ENCODE data around the gene TSFM. TPM values are rescaled to one million over a fixed set of nuclear protein-coding genes. Genes with fewer than 3 reads are reported as not detected.

Gene TSFM
- total RNA-seq (2014; rRNA removed; shearing (Covaris generic)): 60.6 and 63.6 TPM in 2 replicates

DNA sequence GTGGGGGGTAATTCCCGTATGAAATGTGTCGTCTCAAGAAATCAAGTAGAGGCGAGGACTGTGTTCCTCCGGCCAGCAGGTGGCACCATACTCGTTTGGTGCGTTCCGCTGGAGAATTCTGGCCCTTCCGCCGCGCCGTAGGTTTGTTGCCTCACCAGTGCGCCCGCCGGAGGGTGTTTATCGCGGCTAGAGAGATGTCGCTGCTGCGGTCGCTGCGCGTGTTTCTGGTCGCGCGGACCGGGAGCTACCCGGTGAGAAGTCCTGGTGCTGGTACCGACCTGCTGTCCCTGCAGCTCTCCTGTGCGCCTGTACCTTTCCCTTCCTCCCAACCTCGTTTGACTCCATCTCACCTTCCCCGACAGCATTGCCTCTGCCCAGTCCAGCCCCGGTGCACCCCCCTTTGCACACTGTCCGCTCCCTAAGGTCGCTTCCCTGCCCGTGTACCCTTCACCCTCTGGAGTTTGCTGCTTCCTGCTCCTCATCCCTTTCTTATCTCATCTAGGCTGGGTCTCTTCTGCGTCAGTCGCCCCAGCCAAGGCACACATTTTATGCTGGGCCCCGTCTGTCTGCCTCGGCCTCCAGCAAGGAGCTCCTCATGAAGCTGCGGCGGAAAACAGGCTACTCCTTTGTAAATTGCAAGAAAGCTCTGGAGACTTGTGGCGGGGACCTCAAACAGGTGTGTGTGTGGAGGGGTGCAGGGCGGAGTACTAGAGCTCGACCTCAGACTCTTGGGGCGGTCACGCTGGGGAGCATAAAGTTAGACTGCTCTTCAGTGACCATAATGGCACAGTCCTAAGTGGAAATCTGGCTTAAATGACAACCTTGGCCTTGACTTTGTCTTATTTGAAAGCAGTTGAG lies at the start of gene TSFM:
Gene TSFM, plus strand, starts transcription at position 180 of the 858 bp plus-strand sequence. Its CDS starts 15 bp downstream, at position 195.
- peak; percentile 96 for DNase-seq (ENCODE audit: low spot score)

DNA sequence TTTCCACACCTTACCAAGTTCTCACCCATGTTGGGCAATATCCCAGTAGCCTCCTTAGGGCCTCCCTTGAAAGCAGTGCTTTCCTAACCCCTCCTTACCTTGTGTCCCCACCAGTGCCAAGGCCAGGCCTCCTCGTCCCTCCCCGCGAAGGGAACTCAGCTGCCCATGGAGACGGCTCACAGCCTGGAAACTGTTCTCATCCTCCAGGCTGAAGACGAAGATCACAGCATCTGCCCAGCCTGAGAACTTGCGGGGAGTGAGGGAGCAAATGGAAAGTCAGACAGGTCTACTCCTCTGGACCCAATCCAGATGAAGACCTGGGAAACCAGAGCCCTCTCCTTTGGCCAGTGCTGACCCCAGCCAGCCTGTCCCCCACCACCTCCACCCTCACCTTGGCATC lies 48.7 kb upstream of the TSFM start:
- DNase-seq (ENCODE audit: low spot score): no peak

DNA sequence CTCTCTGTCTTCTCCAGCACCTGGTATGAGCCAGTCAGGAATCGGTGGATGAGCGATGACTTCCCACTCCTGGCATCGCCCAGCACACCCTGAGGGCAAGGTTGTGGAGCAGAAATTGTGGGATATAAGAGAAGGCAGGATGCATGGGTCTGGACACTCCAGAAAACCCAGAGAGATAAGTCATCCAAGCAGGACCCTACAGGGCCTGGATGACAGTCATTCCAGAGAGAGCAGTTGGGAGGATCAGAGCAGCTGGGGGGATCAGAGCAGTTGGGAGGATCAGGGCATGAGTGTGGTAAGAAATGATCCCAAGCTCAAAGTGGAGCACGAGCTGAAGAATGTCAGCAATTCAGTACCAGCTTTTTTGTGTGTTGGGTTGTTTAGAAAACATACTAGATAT lies 48.0 kb upstream of the TSFM start:
- DNase-seq (ENCODE audit: low spot score): no peak

DNA sequence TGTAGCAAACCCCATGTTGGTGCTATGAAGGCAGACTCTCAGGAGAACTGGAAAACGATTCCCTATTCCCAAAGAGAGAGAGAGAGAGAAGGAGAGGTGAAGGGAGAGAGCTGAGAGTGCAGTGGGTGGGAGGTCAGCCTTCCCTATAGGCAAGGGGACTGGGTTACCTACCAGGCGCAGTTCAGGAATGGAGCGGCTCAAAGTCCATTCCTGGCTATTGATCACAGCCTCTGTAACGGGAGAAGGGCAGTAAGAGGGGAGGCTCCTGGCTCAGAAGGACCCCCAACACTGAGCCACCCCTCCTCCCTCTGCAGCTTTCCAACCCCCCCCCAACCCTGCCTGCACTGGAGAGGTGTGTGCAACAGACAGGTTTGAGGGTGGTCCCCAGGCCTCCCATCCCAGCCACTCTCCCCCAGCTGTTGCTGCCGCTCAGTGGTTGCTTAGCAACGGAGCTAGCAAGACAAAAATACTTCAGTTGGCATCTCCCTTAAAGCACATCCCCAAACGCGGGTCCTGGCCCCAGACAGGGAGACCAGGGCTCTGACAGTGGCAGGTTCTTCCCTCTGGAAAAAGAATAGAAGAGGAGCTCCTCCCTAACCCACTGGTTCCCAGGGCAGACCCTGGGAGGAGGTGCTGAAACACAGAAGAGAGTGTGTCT lies 47.3 kb upstream of the TSFM start:
- no peak for DNase-seq (ENCODE audit: low spot score)

DNA sequence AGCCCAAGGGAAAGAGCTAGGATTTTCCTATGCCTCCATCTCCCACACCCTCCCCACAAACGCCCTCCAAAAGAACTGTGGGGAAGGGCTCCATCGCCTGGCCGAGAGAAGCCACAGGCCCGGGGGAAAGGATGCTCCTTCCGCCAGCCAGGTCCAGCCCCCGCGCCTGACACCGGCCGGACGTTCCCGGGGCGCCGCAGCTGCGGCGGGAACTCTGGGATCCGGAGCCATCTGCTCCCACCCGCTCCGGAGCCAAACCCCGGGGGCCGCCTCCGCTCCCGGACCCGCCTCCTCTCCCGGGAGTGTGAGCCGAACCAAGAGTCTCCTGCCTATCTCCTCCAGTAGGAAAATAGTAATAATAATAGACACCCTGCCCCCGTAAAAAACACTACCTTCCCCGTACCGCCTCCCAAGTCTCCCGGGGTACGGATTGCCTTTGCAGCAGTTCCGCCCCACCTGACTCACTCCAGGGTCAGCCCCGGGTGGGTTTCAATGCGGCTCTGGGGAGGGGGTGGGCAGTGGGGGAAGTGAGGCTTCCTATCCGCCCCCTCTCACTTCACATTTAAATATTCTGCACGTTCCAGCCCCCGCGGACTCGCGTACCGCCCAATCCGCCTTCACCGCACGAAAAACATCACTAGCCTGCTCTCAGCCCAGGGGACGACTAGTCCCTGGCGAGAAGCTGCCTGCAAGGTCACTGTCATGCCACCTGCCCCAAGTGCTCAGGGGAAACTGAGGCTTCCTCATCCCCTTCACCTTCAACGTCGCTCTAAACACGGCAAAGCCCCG lies 46.4 kb upstream of the TSFM start:
- no peak for DNase-seq (ENCODE audit: low spot score)

DNA sequence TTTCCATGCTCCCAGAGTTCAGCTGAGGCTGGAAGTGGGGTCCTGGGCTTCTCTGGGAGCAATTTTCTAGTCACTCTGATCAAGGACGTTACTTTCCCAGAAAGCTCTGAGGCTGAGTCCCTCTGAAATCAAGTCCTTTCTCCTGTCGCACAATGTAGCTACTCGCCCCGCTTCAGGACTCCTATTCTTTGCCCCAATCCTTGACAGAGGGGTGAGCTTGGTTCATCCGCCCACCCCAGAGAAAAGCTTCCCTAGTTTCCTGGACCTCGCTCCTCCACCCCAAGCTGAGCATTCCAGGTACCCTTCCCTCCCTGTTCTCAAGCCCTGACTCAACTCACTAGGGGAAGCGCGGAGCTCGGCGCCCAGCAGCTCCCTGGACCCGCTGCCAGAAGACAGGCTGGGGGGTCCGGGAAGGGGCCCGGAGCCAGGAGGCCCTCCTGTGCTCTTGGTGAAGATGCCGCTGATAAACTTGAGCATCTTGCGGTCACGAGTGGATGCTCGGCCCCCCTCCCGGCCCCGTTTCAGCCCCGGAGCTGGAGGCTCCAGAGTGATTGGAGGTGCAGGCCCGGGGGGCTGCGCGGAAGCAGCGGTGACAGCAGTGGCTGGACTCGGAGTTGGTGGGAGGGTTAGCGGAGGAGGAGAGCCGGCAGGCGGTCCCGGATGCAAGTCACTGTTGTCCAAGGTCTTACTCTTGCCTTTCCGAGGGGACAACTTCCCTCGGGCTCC lies 45.7 kb upstream of the TSFM start:
- DNase-seq (ENCODE audit: low spot score): no peak

DNA sequence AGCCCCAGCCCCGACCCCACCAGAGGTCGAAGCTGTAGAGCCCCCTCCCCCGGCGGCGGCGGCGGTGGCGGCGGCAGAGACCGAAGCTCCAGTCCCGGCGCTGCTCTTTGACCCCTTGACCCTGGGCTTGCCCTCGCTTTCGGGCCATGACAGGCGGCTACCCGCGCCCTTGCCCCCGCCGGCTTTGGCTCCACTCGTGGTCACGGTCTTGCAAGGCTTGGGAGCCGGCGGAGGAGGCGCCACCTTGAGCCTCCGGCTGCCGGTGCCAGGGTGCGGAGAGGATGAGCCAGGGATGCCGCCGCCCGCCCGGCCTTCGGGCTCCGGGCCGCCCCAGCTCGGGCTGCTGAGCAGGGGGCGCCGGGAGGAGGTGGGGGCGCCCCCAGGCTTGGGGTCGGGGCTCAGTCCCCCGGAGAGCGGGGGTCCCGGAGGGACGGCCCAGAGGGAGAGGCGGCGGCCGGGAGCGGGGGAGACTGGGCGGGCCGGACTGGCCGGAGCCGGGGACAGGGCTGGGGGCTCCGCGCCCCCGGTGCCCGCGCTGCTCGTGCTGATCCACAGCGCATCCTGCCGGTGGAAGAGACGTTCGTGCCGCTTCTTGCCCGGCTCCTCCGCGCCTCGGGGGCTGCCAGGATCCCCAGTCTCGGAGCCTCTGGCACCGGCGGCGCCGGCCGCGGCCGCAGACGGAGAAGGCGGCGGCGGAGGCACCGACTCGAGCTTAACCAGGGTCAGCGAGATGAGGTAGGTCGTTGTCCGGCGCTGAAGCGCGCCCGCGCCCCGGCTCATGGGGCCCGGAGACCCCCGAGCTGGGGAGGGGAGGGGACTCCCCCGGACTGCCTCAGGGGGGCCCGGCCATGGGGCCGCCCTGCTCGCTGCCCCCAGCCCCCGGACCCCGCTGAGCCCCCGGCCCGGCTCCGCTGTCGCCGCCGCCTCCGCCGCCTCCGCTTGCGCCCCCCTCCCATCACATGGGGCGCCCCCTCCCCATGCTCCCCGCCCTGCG lies 44.8 kb upstream of the TSFM start:
- no peak for DNase-seq (ENCODE audit: low spot score)

DNA sequence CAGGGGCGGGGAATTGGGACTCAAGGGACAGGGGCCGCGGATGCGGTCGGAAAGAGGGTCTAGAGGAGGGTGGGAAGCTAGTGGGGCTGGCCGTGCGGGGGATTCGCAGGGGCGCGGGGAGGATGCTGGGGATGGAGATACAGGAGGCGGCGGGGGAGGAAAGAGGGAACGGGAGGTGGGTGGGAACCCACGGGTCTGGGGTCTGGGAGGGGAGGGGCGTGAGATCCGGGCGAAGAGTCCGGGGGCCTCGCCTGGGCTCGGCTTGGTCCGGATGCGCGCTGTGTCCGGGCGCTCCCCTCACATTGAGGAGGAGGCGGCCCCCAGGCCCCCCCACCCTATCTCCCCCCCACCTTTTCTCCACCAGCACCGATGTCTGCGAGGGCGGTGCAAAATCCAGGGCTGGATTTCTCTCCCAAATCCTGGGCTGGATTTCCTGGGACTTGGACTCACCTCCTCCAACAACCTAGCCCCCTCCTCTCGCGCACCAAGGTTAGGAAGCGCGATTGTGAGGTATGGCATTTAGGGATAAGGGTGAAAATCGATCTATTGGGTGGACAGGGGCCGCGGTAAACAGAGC lies 43.8 kb upstream of the TSFM start, which contains the start of gene AGAP2:
Gene AGAP2, minus strand, starts transcription at position 82 of the 577 bp plus-strand sequence. CDS start 496 bp downstream, outside the sequence.
- no peak for DNase-seq (ENCODE audit: low spot score)

DNA sequence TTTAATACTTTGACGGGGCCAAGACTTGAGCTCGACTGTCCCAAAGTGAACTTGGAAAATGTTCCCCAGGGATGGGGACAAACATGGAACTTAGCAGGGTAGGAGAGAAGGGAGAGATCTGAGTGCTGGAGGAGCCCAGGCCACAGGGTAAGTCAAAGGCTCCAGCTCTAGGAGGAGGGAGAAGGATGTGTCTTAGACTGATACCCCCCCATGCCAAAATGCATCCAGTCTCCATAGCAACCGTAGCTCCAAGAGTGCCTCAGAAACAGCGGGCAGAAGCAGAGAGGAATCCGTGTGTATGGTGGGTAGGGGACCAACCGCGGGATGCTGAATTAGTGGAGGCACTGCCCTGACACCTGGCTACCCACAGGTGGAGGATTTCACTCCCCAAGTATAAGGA lies 43.2 kb upstream of the TSFM start:
- DNase-seq (ENCODE audit: low spot score): no peak

DNA sequence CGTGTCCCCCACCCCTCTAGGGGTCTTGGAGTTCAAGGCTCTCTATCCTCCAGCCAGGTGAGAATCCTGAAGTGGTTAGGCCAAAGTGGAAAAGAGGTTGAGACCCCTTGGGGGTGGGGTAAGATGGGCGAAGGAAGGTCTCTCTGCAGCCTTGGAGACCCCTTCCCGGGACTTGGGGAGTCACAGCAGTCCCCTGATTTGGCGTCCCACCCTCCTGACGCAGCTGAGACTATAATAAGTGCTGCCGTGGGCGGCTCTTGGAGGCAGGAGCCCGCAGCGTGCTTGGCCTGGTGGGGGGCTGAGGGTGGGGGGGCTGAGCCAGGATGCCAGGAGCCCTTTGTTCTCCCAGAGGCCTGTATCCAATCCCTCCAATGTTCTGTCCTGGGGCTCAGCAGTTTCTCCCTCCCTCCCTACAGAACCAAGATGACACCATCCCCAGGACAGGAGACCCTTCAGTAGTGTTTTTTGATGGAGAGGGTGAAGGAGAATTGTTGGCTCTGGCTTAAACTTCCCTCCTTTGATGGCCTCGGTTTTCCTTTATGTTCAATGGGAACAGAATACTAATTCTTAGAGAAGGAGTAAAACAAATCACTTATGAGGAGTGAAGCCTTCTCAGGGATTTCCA lies 42.6 kb upstream of the TSFM start:
- DNase-seq (ENCODE audit: low spot score): no peak

DNA sequence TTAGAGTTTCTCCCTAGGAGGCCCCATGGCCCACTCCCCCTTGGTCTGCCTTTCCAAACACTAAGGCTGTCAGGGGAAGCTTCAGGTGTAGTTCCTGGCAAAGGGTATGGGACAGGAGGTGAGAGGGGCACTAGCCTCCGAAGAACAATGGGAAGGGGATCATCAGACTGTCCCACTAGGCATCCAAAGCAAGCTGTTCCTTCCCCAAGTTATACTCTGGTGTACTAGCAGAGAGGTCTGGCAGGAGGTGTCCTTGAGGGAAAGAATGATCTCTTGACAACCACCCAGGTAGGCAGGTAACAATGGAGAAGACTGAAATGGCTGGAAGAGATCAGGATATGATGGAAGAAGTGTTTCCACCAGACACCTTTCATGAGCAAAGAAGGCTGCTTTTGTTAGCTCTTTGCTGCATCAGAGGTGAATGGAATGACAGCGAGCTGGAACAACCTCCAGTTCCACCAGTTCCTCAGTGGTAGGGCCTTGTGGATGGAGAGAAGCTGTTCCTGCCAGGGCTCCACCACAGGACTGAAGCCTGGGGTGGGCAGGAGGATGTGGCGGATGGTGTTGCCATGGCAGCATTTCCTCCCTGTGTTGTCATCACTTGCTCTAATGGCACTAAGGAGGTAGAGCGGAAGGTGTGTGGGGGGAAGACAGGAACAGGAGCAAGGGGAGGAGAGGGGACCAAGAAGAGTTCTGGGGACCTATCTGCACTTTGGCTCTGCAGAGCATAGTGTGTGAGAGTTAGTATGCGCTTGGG lies 41.8 kb upstream of the TSFM start:
- DNase-seq (ENCODE audit: low spot score): no peak

DNA sequence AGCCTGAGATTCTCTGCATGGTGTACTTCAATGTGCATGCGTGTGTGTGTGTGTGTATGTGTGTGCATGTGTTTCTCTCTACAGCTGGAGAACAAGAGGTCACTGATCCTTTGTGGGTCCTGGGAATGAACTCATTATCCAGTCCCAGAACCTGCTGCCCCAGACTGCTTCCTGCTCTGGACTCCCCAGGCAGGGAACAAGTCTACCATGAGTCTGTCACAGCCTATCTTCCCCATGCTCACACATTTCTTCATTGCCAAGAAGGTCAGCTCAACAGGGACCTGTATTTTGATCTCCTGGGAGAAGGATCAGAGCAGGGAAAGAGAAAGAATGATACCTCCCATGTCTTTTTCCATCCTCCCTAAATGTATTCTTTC lies 41.2 kb upstream of the TSFM start:
- no peak for DNase-seq (ENCODE audit: low spot score)

DNA sequence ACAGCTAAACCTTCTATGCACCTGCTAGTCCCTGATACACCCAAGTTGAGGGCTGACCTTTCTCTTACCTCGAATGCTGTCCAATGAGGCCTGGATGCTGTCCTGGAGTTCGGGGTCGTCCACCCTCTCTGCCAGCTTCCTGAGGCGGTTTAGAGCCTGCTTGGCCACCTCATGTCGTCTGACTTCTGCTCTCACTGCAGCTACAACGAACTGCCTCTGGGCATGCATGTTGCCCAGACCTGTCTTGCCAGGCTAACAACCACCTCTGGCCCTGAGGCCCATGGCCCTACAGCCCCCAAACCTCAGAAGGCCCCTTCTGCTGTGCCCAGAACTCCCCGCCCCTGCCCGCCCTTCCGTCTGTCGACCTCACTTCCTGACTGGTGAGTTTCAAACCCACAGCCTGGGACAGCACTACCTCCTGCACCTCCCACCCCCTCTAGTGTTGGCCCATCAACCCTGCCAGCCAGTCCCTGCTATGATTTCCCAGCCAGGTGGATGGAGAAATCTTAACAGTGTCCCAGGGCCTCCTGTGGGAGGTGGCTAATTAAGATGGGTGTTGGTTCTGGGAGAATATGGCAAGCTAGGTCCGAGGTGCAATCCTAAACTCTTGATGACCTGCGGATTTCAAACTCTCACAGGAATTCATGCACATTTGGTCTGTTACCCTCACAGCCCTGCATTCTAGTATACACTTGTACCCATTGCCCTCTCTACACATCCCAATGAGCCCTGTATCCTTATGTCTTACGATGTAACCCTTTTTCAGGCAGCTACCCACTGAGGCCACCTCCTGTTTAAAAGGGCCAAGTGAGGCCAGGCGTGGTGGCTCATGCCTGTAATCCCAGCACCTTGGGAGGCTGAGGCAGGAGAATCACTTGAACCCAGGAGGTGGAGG lies 40.5 kb upstream of the TSFM start:
- peak; percentile 37 for DNase-seq (ENCODE audit: low spot score)

DNA sequence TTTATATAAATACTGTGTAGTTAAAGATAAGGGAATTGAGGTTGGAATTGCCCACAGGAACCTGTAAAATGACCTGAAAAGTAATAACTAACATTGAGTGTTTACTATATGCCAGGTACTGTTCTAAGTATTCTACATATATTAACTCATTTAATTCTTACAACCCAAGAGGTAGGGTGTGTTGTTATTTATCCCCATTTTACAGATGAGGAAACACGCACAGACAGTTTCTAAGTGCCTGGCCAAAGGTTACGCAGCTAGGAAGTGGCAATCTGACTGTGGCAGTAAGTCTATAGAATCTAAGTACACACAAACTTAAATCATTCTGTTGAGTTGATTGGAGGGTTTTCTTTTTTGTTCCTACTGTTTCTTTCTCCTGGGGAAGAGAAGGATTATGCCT lies 38.8 kb upstream of the TSFM start:
- DNase-seq (ENCODE audit: low spot score): no peak

DNA sequence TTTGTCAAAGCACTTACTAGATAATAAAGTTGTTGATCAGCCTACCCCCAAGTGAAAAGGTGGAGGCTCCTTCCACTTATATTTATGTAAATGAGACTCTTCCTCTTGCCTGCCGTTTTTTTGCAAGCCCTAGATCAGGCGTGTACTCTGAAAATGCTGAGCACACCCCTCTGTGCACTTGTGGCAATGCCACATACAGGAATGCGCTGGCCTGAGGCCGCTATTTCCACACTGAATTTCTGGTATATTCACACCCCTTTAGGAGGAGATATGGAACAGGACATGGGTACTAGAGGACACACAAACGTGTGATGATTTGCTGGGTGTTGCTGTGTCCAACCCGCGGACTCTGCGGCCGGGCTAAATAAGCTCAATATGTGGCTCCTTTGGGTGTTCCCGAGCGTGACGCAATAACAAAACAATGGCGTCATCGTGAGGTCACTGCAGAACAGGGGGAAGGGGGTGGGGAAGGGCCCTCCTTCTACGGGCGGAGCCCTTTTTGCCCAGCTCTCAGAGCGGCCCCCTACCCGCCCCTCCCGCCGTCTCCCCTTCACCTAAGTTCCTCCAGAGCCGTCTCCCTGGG lies 38.3 kb upstream of the TSFM start:
- DNase-seq (ENCODE audit: low spot score): no peak

DNA sequence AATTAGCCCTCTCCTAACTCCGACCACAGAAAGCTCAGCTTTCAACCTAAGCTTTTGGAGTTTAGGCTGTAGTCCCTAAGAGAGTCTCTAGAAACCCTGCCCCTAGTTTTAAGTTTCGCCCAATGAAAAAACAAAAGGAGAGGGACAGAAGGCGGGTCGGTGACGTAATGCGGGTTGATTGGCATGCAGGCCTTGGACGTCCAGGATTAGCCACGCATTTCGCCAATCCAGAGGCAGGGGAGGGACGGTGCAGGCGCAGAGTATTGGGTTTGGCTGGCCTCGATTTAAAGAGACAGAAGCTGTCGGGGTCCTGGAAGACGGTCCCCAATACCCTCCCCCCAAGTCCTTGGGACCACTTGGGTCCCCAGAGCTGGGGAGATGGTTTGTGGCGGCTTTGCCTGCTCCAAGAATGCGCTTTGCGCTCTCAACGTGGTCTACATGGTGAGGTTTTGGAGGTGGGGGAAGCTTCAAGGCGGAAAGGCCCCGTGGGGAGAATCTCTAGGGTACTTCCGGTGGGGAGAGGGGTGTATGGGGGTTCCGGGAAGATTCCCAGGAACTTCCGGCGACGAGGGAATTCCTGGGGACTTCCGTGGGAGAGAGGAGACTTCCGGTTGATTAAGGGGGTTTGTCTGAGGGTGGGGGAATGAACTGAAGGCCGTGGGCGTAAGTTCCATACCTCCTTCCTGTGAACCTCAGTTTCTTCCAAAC lies 37.7 kb upstream of the TSFM start, which contains the start of gene TSPAN31:
Gene TSPAN31, plus strand, starts transcription at position 263 of the 708 bp plus-strand sequence. Its CDS starts 116 bp downstream, at position 379.
- DNase-seq (ENCODE audit: low spot score): peak; percentile 99
